PFSK-1 (cell line): Measurements from ENCODE around the gene LTC4S.

Experiments used
- FOXP2 ChIP-seq: optimal IDR thresholded peaks from 2 replicates; pipeline ENCODE3; 2011; ENCODE audit warnings: borderline replicate concordance, control low read depth, inconsistent platforms; ENCODE audit not compliant: insufficient read depth; ENCODE audit errors: extremely low read length, extremely low read depth
- POLR2AphosphoS5 ChIP-seq: IDR thresholded peaks from 2 replicates; pipeline ENCODE4 v1.6.1; 2012; ENCODE audit warnings: low read depth, mild to moderate bottlenecking, control low read depth, low read length, moderate library complexity
- TF ChIP-seq, protein P1 (sequence below), 2 experiments: IDR thresholded peaks; 2 replicates each; pipeline versions ENCODE4 v1.6.1 to v1.8.0; 2011 to 2012; ENCODE audit warnings: low read depth in 2 of 2, low read length in 2 of 2, control low read depth in 1 of 2, inconsistent platforms in 1 of 2, mild to moderate bottlenecking in 1 of 2, moderate library complexity in 1 of 2; ENCODE audit not compliant: insufficient read depth in 1 of 2

DNA sequence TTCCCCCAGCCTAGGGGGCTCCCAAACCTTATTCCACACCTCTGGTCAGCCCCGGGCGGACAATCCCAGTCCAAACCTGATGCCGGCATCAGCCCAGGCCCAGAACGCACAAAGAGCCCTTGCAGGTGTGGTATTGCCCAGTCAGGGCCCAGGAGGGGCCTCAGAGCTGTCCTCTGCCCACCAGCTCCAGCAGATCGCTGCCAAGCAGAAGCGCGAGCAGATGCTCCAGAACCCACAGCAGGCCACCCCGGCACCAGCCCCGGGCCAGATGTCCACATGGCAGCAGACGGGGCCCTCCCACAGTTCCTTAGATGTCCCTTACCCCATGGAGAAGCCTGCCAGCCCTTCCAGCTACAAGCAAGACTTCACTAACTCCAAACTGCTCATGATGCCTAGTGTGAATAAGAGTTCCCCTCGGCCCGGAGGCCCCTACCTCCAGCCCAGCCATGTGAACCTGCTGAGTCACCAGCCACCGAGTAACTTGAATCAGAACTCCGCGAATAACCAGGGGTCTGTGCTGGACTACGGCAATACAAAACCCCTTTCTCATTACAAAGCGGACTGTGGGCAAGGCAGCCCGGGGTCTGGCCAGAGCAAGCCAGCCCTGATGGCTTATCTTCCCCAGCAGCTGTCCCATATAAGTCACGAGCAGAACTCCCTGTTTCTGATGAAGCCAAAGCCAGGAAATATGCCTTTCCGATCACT is 27.6 kb upstream of the LTC4S start:
- TF ChIP-seq FOXP2 (no peak), POLR2AphosphoS5 (no peak)
- TF ChIP-seq, protein P1, sequence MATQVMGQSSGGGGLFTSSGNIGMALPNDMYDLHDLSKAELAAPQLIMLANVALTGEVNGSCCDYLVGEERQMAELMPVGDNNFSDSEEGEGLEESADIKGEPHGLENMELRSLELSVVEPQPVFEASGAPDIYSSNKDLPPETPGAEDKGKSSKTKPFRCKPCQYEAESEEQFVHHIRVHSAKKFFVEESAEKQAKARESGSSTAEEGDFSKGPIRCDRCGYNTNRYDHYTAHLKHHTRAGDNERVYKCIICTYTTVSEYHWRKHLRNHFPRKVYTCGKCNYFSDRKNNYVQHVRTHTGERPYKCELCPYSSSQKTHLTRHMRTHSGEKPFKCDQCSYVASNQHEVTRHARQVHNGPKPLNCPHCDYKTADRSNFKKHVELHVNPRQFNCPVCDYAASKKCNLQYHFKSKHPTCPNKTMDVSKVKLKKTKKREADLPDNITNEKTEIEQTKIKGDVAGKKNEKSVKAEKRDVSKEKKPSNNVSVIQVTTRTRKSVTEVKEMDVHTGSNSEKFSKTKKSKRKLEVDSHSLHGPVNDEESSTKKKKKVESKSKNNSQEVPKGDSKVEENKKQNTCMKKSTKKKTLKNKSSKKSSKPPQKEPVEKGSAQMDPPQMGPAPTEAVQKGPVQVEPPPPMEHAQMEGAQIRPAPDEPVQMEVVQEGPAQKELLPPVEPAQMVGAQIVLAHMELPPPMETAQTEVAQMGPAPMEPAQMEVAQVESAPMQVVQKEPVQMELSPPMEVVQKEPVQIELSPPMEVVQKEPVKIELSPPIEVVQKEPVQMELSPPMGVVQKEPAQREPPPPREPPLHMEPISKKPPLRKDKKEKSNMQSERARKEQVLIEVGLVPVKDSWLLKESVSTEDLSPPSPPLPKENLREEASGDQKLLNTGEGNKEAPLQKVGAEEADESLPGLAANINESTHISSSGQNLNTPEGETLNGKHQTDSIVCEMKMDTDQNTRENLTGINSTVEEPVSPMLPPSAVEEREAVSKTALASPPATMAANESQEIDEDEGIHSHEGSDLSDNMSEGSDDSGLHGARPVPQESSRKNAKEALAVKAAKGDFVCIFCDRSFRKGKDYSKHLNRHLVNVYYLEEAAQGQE (IDR thresholded peaks at IDR 0.05; ENCODE audit: insufficient read depth in 1 of 2, low read depth in 2 of 2, low read length in 2 of 2): no peak
